ENCODE results near the gene VAC14. TPM values are rescaled to one million over a fixed set of nuclear protein-coding genes. Genes with fewer than 3 reads are reported as not detected.

VAC14 gene
- total RNA-seq, 2 donors from 2014 or later = 26.5 to 27.7 TPM

DNA sequence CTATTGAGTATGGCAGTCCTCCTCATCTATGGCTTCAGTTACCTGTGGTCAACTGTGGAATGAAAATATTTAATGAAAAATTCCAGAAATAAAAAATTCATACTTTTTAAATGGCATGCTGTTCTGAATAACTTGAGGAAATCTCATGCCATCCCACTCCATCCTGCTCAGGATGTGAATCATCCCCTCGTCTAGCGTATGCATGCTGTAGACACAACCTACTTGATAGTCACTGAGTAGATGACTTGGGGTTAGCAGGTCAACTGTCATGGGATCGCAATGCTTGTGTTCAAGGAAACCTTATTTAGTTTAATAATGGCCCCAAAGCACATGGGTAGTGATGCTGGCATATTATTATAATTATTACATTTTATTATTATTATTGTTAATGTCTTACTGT is 4.8 kb upstream of the VAC14 start:
- H3K9me3 ChIP-seq = no peaks in the 10 kb centered on the region
- WGBS, 2 donors = 66 to 68% methylated on average over 3 of the region's 3 CpGs

DNA sequence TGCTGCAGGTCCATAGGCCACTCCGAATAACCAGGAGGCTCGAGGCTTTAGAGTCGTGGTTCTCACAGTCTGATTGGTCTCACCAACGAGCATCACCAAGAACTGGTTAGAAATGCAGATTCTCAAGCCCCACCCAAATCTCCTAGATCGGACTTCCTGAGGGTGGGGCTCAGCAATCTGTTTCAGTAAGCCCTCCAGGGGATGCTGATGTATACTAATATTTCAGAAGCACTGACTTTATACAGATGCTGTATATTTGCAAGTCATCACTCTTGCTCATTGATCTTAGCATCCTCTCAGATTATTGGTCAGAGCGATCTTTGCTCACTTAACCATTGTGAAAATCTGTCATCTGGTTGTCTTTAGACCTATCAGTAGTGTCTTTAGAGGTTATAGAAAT is 4.4 kb upstream of the VAC14 start:
- H3K4me3 ChIP-seq = no peak overlapping the region
- H3K9me3 ChIP-seq = no peaks in the 10 kb centered on the region
- TF ChIP-seq, protein P1, sequence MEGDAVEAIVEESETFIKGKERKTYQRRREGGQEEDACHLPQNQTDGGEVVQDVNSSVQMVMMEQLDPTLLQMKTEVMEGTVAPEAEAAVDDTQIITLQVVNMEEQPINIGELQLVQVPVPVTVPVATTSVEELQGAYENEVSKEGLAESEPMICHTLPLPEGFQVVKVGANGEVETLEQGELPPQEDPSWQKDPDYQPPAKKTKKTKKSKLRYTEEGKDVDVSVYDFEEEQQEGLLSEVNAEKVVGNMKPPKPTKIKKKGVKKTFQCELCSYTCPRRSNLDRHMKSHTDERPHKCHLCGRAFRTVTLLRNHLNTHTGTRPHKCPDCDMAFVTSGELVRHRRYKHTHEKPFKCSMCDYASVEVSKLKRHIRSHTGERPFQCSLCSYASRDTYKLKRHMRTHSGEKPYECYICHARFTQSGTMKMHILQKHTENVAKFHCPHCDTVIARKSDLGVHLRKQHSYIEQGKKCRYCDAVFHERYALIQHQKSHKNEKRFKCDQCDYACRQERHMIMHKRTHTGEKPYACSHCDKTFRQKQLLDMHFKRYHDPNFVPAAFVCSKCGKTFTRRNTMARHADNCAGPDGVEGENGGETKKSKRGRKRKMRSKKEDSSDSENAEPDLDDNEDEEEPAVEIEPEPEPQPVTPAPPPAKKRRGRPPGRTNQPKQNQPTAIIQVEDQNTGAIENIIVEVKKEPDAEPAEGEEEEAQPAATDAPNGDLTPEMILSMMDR (IDR thresholded peaks at IDR 0.05) = no peak
- TF ChIP-seq POLR2A (IDR thresholded peaks at IDR 0.05) = no peak
- no peak for DNase-seq
- no peaks in the 10 kb centered on the region for H3K27me3 ChIP-seq
- H3K36me3 ChIP-seq (replicated peaks in 1 of 2; ENCODE audit: insufficient read depth in 1 of 2, low read depth in 2 of 2) = no peaks in the 10 kb centered on the region
- intact Hi-C loops (cut with DNase I) = no loop called here
- no peak overlapping the region for H3K27ac ChIP-seq
- 47 to 50% methylated on average over 6 of the region's 6 CpGs for WGBS, 2 donors
- H3K4me1 ChIP-seq = peaks cover 7% of the 10 kb centered on the region
- ATAC-seq = no peak

More for the DNA sequence above, 4.8 kb upstream of the VAC14 start:
- ATAC-seq = no peak
- DNase-seq = no peak
- Histone ChIP-seq H3K4me3 (no peak overlapping the region), H3K4me1 (peaks cover 6% of the 10 kb centered on the region), H3K36me3 (replicated peaks in 1 of 2; ENCODE audit: insufficient read depth in 1 of 2, low read depth in 2 of 2) (no peaks in the 10 kb centered on the region), H3K27ac (no peak overlapping the region), H3K27me3 (no peaks in the 10 kb centered on the region)
- TF ChIP-seq, protein P1 (IDR thresholded peaks at IDR 0.05) = no peak
- intact Hi-C loops (cut with DNase I) = no loop called here

DNA sequence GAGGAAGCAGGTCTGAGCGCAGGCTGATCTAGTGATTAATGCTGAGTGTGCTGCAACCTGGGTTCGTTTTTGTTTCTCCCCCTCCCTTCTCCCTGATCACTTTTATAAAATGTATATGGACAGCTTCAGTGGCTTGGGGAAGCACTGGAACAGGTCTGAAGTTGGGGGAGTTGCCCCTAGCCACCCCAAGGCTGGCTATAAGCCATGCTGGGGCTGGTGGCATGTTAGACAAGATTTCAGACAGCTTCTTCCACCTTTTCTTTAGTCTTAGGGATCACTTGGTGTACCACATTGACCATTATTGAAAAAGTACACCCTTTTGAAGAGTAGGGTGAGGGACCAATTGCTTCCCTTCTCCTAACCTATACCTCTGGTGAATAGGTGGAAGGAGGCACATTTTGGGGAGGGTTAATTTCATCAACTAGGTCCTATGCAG is 3.8 kb upstream of the VAC14 start:
- Histone ChIP-seq H3K36me3 (replicated peaks in 1 of 2; ENCODE audit: insufficient read depth in 1 of 2, low read depth in 2 of 2) (no peaks in the 10 kb centered on the region), H3K27ac (no peak overlapping the region), H3K4me3 (no peak overlapping the region), H3K9me3 (no peaks in the 10 kb centered on the region), H3K4me1 (peaks cover 13% of the 10 kb centered on the region), H3K27me3 (no peaks in the 10 kb centered on the region)
- intact Hi-C loops (cut with DNase I) = no loop called here
- TF ChIP-seq POLR2A (IDR thresholded peaks at IDR 0.05) = no peak
- TF ChIP-seq, protein P1 (IDR thresholded peaks at IDR 0.05) = no peak
- 44 to 45% methylated on average over 2 of the region's 2 CpGs for WGBS, 2 donors
- no peak for ATAC-seq
- DNase-seq = no peak

DNA sequence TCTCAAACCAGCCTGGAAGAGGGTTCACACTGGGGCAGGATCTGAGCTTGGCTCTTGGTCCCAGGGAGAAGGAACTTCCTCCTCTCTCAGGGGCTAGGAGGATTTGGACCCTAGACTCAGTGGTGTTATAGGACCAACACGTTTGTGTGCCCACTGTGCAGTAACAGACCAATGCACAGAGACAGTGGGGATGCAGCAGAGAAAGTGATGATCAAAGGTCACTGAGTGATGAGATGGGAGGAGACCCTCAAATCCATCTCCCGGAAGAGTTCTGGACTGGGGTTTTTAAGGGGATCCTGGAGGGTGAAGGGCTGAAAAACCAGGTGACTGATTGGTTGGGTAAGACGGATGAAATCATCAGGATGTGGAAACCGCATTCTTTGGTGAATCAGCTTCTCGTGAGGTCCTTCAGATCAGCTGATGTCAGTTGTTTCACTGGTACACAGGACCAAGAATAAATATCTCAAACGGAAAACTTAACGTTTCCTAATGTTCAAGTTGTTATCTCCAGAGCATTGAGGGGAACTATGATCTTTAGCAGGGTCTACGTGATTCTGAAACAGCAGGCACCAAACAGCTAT is 3.3 kb upstream of the VAC14 start:
- H3K36me3 ChIP-seq (replicated peaks in 1 of 2; ENCODE audit: insufficient read depth in 1 of 2, low read depth in 2 of 2) = no peaks in the 10 kb centered on the region
- no peaks in the 10 kb centered on the region for H3K9me3 ChIP-seq
- no peak overlapping the region for H3K27ac ChIP-seq
- ATAC-seq = no peak
- H3K27me3 ChIP-seq = no peaks in the 10 kb centered on the region
- intact Hi-C loops (cut with DNase I) = no loop called here
- H3K4me3 ChIP-seq = no peak overlapping the region
- DNase-seq = no peak
- WGBS, 2 donors = 50 to 59% methylated on average over 8 of the region's 8 CpGs
- TF ChIP-seq POLR2A (IDR thresholded peaks at IDR 0.05) = no peak
- TF ChIP-seq, protein P1 (IDR thresholded peaks at IDR 0.05) = no peak
- peaks cover 18% of the 10 kb centered on the region for H3K4me1 ChIP-seq

DNA sequence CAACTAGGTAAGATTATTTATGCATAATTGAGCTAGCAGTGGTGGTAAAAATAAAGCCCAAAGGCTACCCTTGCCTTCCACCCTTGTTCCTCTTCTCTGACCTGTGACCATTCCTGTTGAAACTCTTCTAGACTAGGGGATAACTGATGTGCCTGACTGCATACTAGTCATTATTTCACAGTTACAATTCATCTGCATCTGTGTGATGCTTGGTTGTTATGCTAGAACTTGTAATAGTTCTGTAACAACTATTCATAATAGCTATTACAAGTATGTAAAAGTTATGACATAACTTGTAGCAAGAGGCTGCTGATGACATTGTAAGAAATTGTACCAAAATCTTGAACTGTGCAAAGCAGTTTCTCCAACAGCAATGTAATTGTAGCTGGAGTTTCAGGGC is 2.4 kb upstream of the VAC14 start:
- TF ChIP-seq POLR2A (IDR thresholded peaks at IDR 0.05) = no peak
- TF ChIP-seq, protein P1 (IDR thresholded peaks at IDR 0.05) = no peak
- ATAC-seq (no peak), DNase-seq (no peak)
- Histone ChIP-seq H3K4me3 (no peak overlapping the region), H3K27ac (no peak overlapping the region), H3K27me3 (no peaks in the 10 kb centered on the region), H3K9me3 (no peaks in the 10 kb centered on the region), H3K36me3 (replicated peaks in 1 of 2; ENCODE audit: insufficient read depth in 1 of 2, low read depth in 2 of 2) (no peaks in the 10 kb centered on the region), H3K4me1 (peaks cover 28% of the 10 kb centered on the region)
- intact Hi-C loops (cut with DNase I) = no loop called here
